ENCODE data around the gene TP53BP2.
"Not testable (repeated sequence)": the region's sequence is repeated elsewhere in the genome, so short reads cannot be mapped to it uniquely, and the experiment has no call there.

Gene TP53BP2

DNA sequence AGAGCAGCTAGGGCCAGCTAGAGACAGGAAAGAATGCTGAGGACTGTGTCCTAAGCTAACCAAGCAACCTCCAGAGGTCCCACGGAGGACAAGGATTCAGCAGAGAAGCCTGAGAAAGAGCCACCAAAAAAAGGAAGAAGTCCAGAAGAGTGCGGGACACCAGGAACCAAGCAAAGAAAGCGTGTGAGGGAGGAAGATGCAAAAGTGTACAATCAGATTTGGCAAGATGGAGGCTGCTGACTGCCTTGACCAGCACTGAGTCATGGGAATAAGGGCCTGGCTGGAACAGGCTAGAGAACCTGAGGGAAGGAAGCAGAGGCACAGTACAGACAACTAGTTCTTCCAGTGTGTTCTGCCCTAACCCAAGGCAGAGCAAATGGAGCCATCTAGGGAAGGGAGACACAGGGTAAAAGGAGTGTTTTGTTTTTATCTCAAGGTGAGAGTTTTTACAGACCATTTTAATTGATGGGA is 18.5 kb downstream of the TP53BP2 start:
- no peak for DNase-seq

DNA sequence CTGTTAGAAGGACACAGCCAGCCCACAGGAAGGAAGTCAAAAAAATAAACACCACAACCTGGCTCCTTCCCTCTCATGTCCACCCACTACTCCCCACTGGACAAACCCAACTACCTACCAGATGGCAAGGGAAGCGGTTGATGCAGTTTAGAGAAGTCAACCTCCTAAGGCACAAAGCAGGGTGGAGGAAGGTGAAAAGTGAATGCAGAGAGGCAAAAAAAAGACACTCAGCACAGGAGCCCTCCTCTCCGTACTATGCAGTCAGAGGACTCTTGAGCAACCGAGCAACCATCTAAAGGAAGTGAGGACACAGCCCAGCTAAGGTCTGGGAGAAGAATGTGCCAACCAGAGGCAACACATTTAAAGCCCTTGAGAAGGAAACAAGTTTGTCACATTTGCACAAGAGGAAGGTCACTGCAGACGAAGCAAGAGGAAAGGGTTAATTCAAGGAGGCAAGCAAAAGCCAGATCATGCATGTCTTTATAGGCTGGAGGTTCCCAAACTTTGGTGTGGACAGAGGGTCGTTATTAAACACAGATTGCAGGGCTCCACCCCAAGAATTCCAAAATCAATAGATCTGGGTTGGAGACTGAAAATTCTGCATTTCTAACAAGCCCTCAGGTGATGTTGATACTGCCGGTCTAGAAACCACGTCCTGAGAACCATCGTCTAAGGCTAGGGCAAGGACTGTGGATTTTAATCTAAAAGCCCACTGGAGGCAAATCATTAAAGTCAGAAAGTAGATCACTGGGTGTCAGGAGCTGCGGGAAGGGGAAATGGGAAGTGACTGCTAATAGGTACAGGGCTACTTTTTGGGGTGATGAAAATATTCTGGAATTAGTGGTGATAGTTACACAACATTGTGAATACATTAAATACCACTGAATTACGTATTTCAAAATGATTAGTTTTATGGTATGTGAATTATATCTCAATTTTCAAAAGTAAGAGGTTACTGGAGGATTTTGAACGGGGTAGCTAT is 19.7 kb downstream of the TP53BP2 start:
- DNase-seq, result no peak

DNA sequence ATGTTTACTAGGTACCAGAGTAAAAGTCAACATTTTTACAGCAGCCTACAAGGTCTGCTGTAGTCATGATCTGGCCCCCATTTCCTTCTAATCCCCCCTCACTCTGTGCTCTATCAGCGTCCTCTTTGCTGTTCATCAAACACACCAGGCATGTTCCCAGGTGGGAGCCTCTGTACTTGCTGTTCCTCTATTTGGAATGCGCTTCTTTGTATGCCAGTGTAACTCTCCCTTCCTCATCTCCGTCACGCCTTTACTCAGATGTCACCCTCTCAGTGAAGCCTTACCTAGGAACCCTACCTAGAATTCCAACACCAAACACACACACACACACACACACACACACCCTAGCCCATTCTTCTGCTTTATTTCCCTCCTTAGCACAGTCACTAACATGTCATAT is 21.0 kb downstream of the TP53BP2 start:
- DNase-seq, result no peak

DNA sequence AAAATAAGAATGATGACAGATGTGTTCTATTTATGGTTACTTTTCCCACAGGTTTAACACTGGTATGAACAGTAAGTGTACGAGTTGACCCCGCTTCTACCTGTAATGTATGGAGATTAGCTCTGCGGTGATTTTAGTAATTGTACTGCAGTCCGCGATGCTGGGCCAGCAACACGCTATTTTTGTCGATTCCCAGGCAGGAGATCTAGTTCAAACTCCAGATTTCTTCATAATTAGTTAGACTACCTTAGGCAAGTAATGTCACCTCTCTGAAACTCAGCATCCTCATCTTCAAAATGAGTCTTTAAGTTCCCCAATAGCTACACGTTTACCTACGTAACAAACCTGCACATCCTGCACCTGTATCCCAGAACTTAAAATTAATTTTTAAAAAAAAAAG is 21.5 kb downstream of the TP53BP2 start:
- DNase-seq, result no peak

DNA sequence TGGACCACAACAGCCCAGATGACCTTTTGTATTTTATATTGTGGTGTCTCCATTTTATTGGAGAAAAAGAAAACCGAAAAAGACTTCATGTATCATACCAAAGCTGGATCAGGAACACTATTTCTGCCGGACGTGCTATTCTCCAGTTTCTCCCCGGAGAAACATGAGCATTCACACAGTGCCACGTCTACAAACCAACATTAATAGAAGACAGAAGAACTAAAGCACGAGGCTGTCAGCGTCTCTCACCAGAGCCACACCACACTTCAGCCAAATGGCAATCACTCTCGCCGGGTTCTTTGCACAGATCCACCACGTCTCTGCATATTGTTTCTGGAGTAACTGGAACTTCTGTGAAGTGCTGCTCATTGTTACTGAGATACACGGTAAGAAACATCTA is 24.8 kb downstream of the TP53BP2 start:
- DNase-seq, result no peak

DNA sequence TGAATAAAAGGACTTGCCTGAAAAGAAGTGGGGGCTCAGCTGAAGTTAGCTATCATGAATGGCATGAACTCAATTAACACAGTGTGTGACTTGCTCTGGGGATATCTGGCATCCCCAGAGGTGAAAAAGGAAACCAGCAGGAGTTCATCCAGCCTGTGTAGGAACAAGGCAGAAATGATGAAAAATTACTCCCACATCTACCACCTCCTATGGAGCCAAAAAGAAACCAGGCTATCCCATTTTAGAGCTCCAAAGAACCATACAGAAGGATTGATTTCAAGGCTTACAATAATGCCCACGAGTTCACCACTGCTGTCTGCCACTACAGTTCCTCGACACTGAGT is 25.3 kb downstream of the TP53BP2 start:
- no peak for DNase-seq

DNA sequence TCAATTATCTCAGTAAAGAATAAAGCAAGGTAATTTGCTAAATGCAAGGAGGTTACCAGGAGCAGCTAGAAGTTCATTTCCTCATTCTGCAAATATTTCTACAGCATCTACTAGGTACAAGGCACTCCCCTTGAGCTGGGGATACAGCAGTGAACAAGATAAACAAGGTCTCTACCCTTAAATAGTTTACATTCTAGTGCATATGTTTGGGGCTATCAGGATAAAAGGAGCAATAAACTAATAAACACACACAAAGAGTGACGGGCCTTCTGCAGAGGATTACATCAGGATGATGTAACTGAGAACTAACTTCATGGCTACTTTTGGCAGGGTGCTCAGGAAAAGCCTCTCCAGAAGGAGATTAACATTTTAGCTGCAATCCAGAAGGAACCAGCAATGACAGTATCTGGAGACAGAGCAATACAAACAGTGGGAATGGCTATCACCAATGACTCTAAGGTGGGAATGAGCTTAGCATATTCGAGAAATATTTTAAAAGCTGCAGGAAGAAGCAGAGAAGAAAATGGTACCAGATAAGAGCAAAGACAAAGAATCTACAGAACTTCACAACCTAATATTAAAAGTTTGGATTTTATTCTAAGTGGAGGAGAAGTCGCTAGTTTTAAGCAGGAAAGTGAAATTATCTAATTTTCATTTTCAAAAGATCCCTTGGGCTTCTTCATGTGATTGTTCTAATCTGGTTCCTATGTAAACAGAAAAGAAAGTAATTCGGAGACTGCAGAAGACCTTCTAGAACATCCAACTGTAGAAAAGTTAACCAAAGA is 25.8 kb downstream of the TP53BP2 start:
- no peak for DNase-seq

DNA sequence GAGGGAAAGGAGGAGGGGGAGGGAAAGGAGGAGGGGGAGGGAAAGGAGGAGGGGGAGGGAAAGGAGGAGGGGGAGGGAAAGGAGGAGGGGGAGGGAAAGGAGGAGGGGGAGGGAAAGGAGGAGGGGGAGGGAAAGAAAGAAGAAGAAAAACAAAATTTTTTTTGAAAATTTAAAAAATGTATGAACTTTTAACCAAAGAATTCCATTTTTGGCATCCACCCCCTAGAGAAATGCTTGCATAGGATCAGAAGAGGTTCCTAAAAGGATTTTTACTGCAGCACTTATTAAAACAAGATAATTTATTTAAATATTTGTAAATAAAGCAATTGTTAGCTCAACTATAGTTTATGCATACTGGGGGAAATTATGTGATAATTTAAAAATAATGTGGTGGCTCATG is 28.5 kb downstream of the TP53BP2 start:
- DNase-seq, result not testable (repeated sequence)

DNA sequence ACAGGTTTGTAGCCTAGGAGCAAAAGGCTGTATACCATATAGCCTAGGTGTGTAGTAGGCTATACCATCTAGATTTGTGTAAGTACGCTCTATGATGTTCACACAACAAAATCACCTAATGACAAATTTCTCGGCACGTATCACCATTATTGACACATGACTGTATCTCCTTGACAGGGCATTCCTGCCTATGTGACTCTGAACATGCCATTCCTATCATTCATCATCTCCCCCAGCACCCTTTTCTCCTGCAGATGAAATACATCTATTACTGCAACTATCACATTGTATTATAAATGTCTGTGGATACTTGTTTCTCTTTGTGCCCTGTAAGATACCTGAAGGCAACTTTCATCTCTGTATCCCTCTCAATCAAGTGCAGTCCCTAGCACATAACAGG is 29.9 kb downstream of the TP53BP2 start:
- DNase-seq, result no peak

DNA sequence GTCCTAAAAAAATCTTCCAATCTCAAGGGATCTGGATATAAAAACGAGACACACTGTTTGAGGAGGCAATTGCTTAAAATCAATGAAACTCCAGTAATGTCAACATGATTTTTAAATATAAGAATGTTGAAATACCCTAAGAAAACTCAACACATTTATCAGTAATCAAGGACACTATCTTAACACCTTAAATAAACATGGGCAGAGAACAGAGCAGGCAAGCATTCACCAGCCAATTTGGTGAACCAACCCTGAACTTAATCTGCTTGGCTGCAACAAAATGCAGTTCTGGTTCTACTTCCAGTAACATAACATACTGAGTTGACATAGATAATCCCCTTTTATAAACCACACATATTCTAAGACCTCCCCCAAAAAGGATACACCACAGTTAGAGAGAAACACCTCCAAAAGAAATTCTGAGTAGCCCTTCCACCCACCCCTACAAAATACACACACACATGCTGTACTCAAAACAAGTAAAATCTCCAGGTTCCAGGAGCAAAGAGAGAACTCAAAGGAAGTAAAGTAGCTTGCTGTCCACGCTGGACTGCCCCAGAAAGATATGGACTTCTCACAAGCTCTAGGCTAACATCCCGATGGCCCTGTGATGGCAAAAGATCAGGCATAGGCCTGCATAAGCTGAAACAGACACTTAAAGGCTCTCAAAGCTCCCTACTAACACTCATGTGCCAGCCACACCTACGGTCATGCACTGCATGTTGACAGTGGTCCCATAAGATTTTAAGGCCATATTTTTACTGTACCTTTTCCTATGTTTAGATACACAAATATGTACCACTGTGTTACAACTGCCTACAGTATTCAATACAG is 30.5 kb downstream of the TP53BP2 start:
- no peak for DNase-seq

DNA sequence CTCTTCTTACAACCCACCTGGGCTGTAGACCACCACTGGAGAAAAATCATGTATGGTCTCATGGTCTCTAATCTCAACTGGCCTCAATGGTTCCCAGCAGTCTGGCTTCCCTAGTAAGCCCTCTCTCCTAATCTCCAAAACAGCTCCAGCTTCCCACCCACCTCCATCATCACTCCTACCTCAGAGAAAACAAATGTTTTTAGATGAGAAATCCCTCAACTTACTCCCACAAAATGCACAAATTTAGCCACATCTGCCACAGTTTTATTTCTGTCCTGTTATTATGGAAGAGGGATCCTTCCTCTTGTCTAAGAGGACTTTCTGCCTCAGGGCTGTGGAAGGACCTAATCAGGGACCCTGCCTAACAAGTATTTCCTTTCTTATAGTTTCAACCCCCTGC is 32.1 kb downstream of the TP53BP2 start:
- DNase-seq, result no peak

DNA sequence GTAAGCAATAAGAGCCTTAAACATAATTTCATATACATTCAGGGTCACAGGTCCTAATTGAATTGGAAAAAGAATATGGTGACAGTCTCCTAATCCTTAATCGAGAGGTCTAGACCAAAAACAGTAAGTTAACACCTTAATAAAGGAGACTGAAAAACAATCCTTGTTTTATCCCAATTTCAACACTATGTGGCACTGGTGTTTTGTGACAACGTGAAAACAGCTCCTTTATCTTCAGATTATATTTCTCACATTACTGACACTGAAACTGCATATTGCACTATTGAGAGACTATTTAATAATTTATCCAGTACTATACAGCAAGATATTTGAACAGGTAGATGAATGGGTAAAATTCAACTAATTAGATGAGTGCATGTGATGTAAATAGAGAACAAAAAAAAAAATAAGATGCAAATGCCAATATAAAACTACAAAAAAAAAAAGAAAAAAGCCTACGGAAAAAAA is 34.1 kb downstream of the TP53BP2 start:
- DNase-seq, result no peak

DNA sequence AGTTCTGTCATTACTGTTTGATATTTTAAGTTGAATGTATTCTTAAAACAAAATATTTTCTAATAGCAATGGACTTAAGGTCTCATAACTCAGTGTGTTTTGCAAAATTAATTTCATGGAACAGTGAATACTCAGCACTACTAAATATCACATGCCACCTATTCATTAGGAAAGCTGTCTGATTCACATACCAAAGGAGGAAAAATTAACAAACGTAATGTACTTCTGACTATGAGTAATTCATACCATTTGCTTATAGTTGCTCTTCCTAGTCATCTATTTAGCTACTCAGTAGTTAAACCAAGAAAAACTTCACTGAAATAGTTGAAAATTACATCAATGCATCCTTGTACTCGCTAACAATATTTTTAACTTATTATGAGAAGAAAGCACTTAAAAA is 35.2 kb downstream of the TP53BP2 start:
- DNase-seq, result no peak

DNA sequence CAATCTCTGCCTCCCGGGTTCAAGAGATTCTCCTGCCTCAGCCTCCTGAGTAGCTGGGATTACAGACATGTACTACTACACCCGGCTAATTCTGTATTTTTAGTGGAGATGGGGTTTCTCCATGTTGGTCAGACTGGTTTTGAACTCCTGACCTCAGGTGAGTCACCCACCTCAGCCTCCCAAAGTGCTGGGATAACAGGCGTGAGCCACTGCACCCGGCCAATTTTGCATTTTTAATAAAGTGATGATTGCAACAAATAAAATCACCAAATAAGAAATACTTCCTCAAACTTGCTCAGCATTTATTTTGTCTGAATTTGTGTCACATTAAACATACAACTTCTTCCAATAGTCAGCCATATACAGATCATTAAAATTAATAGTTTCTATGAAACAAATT is 35.8 kb downstream of the TP53BP2 start:
- DNase-seq, result not testable (repeated sequence)

DNA sequence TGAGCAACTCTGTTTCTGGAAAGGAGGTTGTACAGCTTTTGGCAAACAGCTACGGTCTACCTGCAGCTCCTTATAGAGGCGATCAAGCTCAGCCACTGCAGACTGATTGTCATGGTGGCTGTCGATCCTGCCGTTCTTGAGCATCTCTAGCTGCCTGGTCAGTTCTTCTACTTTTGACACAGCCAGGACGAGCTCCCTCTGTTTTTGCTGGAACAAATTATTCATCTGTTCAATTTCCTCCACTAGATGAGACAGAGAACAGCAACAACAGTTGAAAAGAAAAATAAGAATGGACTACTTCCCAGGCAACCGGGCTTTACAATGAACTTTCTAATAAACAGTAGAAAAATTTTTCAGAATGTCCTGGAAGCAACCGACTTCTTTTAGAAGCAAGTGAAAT is 42.5 kb downstream of the TP53BP2 start:
- DNase-seq, result no peak

DNA sequence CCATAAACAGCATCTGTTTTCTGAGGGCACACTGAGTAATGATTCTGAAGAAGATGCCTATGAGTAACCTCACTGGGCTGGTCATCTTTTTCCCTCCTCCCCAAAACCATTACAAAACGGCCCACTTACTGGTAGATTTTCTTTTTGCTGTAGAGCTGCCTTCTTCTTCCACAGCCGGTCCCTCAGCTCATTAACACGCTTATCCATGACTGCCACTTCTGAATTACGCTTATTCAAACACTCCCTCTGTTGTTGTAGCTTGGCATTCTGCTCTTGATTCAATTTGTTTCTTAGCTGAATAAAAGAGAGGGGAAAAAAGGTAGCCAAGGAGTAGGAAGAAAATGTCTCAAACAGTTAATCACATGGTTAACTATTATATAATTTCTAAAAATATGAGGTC is 43.1 kb downstream of the TP53BP2 start:
- DNase-seq, result no peak

DNA sequence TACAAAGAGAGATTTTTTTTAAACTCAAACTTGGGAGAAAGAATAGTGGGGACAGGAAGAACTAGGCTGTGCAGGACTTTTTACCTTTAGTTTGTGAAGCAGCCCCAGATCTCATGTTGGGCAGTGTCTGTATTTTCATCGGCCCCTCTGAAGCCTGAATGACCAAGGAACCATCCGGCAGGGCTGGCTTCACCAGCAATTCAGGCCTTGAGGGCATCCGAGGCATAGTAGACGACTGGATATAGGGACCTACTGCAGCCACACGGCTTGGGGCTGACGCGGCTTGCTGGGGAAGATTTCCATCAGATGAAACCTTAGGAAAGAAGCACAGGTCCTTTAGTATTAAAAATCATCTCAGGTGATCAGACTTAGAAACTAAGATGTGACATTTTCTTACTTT is 43.7 kb downstream of the TP53BP2 start:
- no peak for DNase-seq

DNA sequence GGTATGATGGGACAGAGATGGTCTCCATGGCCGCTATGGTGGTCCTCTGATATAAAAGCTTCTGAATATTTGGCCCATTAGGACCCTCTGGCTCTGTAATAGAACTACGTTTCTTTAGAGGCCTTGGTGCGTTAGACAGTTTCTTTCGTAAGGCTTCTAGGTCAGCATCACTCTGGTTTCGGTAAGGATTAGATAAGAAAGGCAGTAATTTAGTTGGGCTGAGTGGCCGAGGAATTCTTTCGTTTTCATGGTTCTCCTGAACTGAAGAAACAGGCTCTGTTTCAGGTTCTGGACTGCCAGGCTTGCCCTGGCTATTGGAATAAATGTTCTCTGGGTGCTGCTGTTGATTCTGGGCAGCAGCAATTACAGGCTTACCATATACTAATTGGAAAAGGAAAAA is 49.5 kb downstream of the TP53BP2 start:
- no peak for DNase-seq

DNA sequence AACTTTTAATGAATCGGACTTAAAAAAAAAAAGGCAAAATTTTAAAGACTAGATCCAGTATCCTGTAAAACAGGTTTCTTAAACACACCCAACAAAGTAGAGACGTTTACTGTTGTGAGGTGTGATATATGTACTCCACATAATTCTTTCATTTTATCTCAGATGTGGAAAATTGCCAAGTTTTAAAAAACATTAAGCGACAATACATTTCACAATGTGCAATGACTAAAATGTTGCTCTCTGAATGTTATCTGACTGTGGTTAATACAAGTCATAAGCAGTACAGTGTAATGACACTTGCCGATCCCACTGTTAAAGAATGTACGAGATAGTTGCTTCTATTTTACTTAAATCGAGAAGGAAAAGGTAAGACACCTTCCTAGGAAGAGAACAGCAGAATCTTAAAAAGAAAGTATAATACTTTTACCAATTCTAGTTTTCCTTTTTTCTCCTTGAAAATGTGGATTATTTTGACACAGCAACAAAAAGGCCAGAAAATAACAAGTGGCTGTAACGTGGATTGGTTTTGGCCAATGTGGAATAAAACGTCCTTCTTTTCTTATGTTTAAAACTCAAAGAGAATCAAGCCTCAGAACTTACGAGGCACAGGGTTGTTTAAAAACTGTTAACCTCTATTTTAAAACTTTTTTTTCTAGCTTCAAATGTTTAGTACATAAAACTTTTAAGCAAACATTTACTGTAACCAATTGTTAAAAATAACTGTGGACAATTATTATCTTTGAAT is 51.4 kb downstream of the TP53BP2 start:
- no peak for DNase-seq

DNA sequence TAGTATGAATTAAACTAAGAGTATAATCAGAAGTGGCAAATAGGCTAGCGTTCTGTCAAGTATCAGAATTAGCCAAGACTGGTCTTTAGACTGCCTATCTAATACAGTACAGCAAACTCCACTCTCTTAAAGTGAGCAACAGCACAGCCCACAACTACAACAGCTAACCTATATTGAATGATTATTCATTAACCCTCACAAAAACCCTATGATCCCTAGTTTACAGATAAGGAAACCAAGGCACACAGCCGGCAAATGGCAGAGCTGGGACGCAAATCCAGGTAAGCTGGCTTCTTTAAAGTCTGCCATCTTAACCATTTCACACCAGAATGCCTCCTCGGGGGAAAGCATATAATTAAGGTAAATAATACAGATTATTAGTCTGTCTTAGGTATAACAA is 52.0 kb downstream of the TP53BP2 start:
- DNase-seq, result no peak

DNA sequence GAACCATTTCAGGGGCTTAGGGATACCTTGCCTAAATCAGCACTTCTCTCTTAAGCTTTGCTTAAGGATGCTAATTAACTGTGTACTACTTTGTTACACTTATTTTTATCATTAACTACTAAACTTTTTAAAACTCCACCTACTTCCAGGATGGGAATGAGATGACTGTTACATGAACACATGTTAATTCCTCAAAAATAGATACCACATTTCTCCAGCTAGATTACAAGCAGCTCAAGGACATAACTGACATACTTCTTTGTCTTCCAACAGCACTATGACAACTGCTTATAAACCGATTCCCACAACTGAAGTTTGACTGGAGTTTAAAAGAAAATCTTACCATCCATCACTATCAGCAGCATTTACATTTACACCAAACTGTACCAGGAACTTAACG is 53.7 kb downstream of the TP53BP2 start:
- DNase-seq, result no peak

DNA sequence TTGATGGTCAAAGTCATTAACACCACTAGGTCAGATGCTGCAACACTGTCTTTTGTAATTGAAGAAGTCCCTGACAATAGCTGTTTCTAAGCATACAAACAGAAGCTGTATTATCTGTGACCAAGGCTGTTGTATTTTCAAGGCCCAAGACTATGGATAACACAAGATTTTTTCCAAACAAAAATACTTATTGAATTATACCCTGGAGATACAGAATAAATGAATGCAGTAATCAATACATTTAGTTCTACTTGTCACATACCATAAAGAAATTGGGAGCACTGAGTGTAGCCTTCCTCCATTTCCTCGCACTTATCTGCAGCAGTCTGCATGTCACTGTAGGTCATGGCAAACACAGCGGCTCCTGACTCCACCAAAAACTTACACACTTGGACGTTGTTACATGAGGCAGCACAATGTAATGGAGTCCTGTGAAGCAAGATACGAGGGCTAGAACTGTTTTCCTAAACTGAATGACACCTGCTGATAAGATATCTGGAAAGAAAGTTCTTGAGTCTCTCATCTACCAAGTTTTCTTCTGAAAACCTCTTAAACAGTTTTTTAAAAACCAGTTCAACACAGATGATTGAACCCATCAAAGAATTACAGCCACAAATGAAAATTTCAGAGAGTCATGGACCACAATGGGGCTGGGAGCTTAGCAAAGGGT is 56.9 kb downstream of the TP53BP2 start:
- no peak for DNase-seq

Data from right hindlimb (tissue), 1 donor.